ENCODE measurements around the gene CREBBP. TPM values are rescaled to one million over a fixed set of nuclear protein-coding genes. Genes with fewer than 3 reads are reported as not detected.

The CREBBP gene
- total RNA-seq, 4 donors from 2014 or later = 76.3 to 152 (median 105) TPM

DNA sequence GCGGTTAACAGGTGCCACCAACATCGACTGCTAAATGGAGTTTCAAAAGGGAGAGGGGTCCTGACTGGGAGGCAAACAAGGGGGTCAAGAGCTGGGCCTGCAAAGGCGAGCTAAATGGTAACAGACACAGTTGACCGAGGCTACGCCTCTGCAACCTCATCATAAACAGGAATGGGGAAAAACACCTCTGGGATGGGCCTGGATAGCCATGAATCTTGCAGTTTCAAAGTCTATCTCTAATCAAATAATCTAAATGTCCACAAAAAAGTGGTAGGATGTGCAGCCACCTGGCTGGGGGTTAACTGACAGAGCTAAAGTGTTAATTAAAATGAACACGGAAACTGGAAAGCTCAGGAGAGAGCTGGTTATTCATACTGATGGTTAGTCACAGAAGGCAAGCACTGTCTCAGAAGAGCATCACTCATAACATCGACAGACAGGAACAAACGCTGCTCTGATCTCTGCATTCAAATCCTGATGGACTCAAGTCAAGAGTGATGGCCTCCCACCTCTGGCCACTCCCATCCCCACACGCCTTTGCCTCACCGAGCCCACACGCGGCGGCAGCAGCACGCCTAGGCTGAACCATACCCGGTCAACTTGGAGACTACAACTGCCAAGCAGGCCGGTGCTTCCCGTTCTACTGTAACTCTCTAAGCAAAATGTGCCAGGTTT, 56.3 kb downstream of the CREBBP start:
- no peak overlapping the region for H3K4me3 ChIP-seq
- H3K36me3 ChIP-seq = no peaks in the 10 kb centered on the region
- H3K4me1 ChIP-seq = peaks cover 63% of the 10 kb centered on the region
- H3K27ac ChIP-seq = no peak overlapping the region
- TF ChIP-seq POLR2A (IDR thresholded peaks at IDR 0.05) (no peak), EP300 (IDR thresholded peaks at IDR 0.05) (no peak), POLR2AphosphoS5 (IDR thresholded peaks at IDR 0.05) (no peak)
- TF ChIP-seq, protein P1, sequence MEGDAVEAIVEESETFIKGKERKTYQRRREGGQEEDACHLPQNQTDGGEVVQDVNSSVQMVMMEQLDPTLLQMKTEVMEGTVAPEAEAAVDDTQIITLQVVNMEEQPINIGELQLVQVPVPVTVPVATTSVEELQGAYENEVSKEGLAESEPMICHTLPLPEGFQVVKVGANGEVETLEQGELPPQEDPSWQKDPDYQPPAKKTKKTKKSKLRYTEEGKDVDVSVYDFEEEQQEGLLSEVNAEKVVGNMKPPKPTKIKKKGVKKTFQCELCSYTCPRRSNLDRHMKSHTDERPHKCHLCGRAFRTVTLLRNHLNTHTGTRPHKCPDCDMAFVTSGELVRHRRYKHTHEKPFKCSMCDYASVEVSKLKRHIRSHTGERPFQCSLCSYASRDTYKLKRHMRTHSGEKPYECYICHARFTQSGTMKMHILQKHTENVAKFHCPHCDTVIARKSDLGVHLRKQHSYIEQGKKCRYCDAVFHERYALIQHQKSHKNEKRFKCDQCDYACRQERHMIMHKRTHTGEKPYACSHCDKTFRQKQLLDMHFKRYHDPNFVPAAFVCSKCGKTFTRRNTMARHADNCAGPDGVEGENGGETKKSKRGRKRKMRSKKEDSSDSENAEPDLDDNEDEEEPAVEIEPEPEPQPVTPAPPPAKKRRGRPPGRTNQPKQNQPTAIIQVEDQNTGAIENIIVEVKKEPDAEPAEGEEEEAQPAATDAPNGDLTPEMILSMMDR (IDR thresholded peaks at IDR 0.05) = no peak
- 76% methylated on average over 17 of the region's 17 CpGs for WGBS
- no peak for DNase-seq (ENCODE audit: low spot score in 2 of 2)
- H3K9me3 ChIP-seq = no peaks in the 10 kb centered on the region
- no peaks in the 10 kb centered on the region for H3K27me3 ChIP-seq

DNA sequence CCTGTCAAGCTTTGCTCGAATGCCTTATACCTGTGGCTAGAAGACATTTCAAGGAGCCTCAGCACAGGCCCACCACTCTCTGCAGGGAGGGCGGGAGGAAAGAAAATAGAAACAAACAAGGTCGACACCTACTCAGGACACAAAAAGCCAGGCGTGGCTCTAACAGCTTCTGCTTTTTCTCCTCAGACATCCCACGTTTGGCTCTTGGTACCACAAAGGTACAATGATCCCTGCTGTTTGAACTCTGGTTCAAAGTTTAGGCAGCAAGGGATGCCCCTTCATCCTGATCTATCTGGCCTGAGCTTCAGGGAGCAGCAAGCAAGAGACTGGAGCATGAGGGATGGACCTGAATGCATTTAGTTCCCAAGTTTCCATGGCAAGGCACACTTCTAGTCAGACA, 57.1 kb downstream of the CREBBP start:
- DNase-seq (ENCODE audit: low spot score in 2 of 2) = no peak
- WGBS = 54% methylated on average over 5 of the region's 5 CpGs
- no peaks in the 10 kb centered on the region for H3K9me3 ChIP-seq
- no peak overlapping the region for H3K27ac ChIP-seq
- H3K4me1 ChIP-seq = peaks cover 71% of the 10 kb centered on the region
- no peaks in the 10 kb centered on the region for H3K36me3 ChIP-seq
- TF ChIP-seq POLR2A (IDR thresholded peaks at IDR 0.05) = no peak
- TF ChIP-seq, protein P1 (IDR thresholded peaks at IDR 0.05) = no peak
- no peak for TF ChIP-seq EP300 (IDR thresholded peaks at IDR 0.05)
- TF ChIP-seq POLR2AphosphoS5 (IDR thresholded peaks at IDR 0.05) = no peak
- H3K27me3 ChIP-seq = no peaks in the 10 kb centered on the region
- H3K4me3 ChIP-seq = no peak overlapping the region

DNA sequence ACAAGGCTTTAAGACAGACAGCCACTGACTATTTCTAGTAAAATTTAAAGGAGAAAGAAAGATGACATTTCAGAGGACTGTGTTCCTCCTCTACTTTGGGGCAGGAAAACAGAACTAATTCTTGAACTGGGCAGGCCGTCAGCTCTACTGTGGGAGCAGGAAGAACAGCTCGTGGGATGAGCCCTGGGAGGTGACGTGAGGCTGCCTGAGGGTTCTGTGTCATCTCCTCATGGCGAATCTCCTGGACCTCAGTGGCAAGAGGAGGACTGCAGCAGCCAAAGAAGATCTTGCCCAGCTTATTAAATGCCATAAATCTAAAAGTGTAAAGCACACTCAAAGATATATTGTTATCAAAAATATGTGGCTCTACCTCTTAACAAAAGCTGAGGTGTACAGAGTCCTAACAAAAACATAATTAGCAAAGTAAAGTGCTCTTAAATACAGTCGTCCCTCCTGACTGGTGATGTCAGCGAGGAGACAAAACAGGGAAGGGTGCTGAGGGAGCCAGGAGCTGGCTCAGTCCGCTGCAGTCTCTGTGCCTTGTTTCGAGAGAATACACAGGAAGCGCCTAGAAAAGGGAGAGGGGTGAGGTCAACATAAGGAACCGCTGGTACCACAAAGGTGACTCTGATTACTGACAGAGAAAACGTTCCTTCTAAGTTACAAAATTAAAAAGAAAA, 58.0 kb downstream of the CREBBP start:
- Histone ChIP-seq H3K9me3 (no peaks in the 10 kb centered on the region), H3K27ac (peak overlapping the region; percentile 28), H3K4me1 (peaks cover 72% of the 10 kb centered on the region), H3K27me3 (no peaks in the 10 kb centered on the region), H3K36me3 (no peaks in the 10 kb centered on the region), H3K4me3 (no peak overlapping the region)
- DNase-seq (ENCODE audit: low spot score in 2 of 2) = no peak
- 44% methylated on average over 11 of the region's 11 CpGs for WGBS
- TF ChIP-seq EP300 (IDR thresholded peaks at IDR 0.05) (no peak), POLR2AphosphoS5 (IDR thresholded peaks at IDR 0.05) (no peak), POLR2A (IDR thresholded peaks at IDR 0.05) (no peak)
- TF ChIP-seq, protein P1 (IDR thresholded peaks at IDR 0.05) = no peak

DNA sequence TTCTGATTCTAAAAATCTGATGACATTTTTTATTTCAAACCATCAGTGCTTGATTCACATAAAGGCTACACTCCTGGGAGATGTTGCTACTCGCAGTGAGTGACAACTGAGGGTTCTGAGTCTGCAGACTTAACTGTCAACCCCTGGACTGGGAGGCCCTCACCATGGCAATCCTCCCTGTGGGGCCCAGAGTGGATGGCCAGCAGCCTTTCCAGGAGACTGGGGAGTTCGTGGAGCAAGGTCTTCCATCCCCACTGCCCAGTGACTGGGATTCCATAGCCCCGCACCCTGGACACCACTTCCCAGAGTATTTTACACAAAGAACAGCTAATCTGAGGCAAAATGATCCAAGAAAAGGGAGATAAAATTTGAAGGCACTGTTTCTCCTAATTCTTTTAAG, 59.3 kb downstream of the CREBBP start:
- Histone ChIP-seq H3K36me3 (no peaks in the 10 kb centered on the region), H3K4me1 (peaks cover 73% of the 10 kb centered on the region), H3K9me3 (no peaks in the 10 kb centered on the region), H3K4me3 (no peak overlapping the region), H3K27ac (no peak overlapping the region), H3K27me3 (no peaks in the 10 kb centered on the region)
- DNase-seq (ENCODE audit: low spot score in 2 of 2) = no peak
- TF ChIP-seq EP300 (IDR thresholded peaks at IDR 0.05) (no peak), POLR2A (IDR thresholded peaks at IDR 0.05) (no peak), POLR2AphosphoS5 (IDR thresholded peaks at IDR 0.05) (no peak)
- TF ChIP-seq, protein P1 (IDR thresholded peaks at IDR 0.05) = no peak
- WGBS = 96% methylated on average over 3 of the region's 3 CpGs

Measured in suprapubic skin (tissue), 4 donors.